Mammary epithelial cell (primary cell): ENCODE data around the gene C16orf95.

Experiments used
- CTCF ChIP-seq, 2 donors: IDR thresholded peaks in 1 of 2; conservative IDR thresholded peaks in 1 of 2; 2 replicates each; pipeline ENCODE4 v1.5.1; 2011 to 2012; ENCODE audit warnings: inconsistent platforms in 2 of 2, low read length in 2 of 2, mild to moderate bottlenecking in 2 of 2, control low read depth in 1 of 2, low read depth in 1 of 2; ENCODE audit not compliant: insufficient read depth in 1 of 2; ENCODE audit errors: extremely low read depth in 1 of 2
- EZH2 ChIP-seq: IDR thresholded peaks from 2 replicates; pipeline ENCODE4 v1.6.1; 2012; ENCODE audit warnings: low read length, inconsistent platforms, borderline replicate concordance

- TF ChIP-seq CTCF (conservative IDR thresholded peaks at IDR 0.05 in 1 of 2, IDR thresholded peaks at IDR 0.05 in 1 of 2; ENCODE audit: extremely low read depth in 1 of 2, insufficient read depth in 1 of 2, low read depth in 1 of 2, low read length in 2 of 2) (no peak), EZH2 (no peak)
Observed at GRCh38 chr16:87340198-87340597, 23.0 kb upstream of the C16orf95 start.
